Stimulated activated naive CD8-positive, alpha-beta T cell treated with anti-CD3 and anti-CD28 coated beads, Interleukin-15, Interleukin-2, amounts not matched to agents 100 ng/mL and 50 ng/mL, for 24 hours (primary cell): Measurements from ENCODE around the gene PRRT1B.
A peak's percentile ranks its signal among the peaks of the same experiment; 100 is the strongest.
"Not testable (repeated sequence)": the region's sequence is repeated elsewhere in the genome, so short reads cannot be mapped to it uniquely, and the experiment has no call there.

Experiments used
- H3K27ac Mint-ChIP-seq: one replicate; pipeline ENCODE4 v1.8.0; 2021; ENCODE audit warnings: mild to moderate bottlenecking, mixed read lengths
- H3K27me3 Mint-ChIP-seq: one replicate; pipeline ENCODE4 v1.8.0; 2021; ENCODE audit warnings: mixed read lengths
- H3K36me3 Mint-ChIP-seq: one replicate; pipeline ENCODE4 v1.8.0; 2021; ENCODE audit warnings: low read depth, mixed read lengths
- H3K4me1 Mint-ChIP-seq: one replicate; pipeline ENCODE4 v1.8.0; 2021; ENCODE audit warnings: low read depth, mixed read lengths
- H3K4me3 Mint-ChIP-seq: one replicate; pipeline ENCODE4 v1.8.0; 2021; ENCODE audit warnings: mild to moderate bottlenecking, mixed read lengths
- H3K9me3 Mint-ChIP-seq: one replicate; pipeline ENCODE4 v1.8.0; 2021; ENCODE audit warnings: mixed read lengths

PRRT1B gene

GRCh38 chr9:131529597-131530545, 15.5 kb upstream of the PRRT1B start:
- peak overlapping the region; percentile 61 for H3K27ac Mint-ChIP-seq
- H3K36me3 Mint-ChIP-seq: peaks cover 33% of the 10 kb centered on the region
- peaks cover 17% of the 10 kb centered on the region for H3K4me1 Mint-ChIP-seq
- H3K9me3 Mint-ChIP-seq: no peaks in the 10 kb centered on the region
- no peaks in the 10 kb centered on the region for H3K27me3 Mint-ChIP-seq
- H3K4me3 Mint-ChIP-seq: peak overlapping the region; percentile 88

- Mint-ChIP-seq H3K27me3 (no peaks in the 10 kb centered on the region), H3K9me3 (no peaks in the 10 kb centered on the region), H3K4me3 (peak overlapping the region; percentile 88), H3K4me1 (peaks cover 24% of the 10 kb centered on the region), H3K36me3 (peaks cover 28% of the 10 kb centered on the region), H3K27ac (peak overlapping the region; percentile 61)
Observed at GRCh38 chr9:131530546-131530919, 14.8 kb upstream of the PRRT1B start.

GRCh38 chr9:131530920-131531832, 14.1 kb upstream of the PRRT1B start, which contains the start of gene UCK1:
TSS of gene UCK1 (minus strand) at chr9:131531263. CDS start at chr9:131531174, 89 bp downstream.
- peaks cover 22% of the 10 kb centered on the region for H3K36me3 Mint-ChIP-seq
- peak within 1 kb of the TSS; percentile 61 for H3K27ac Mint-ChIP-seq
- no peaks in the 10 kb centered on the region for H3K27me3 Mint-ChIP-seq
- H3K4me1 Mint-ChIP-seq: peaks cover 25% of the 10 kb centered on the region
- H3K4me3 Mint-ChIP-seq: peak within 1 kb of the TSS; percentile 88
- H3K9me3 Mint-ChIP-seq: no peaks in the 10 kb centered on the region

GRCh38 chr9:131534721-131535237, 10.5 kb upstream of the PRRT1B start:
- Mint-ChIP-seq H3K27me3 (no peaks in the 10 kb centered on the region), H3K9me3 (no peaks in the 10 kb centered on the region), H3K4me1 (peaks cover 35% of the 10 kb centered on the region), H3K36me3 (no peaks in the 10 kb centered on the region), H3K27ac (no peak overlapping the region), H3K4me3 (peak overlapping the region; percentile 17)

GRCh38 chr9:131537946-131538345, 7.4 kb upstream of the PRRT1B start:
- Mint-ChIP-seq H3K4me1 (peaks cover 35% of the 10 kb centered on the region), H3K9me3 (peaks cover 4% of the 10 kb centered on the region), H3K4me3 (no peak overlapping the region), H3K36me3 (no peaks in the 10 kb centered on the region), H3K27ac (no peak overlapping the region), H3K27me3 (no peaks in the 10 kb centered on the region)

GRCh38 chr9:131539223-131539923, 6.0 kb upstream of the PRRT1B start:
- no peak overlapping the region for H3K4me3 Mint-ChIP-seq
- peaks cover 9% of the 10 kb centered on the region for H3K36me3 Mint-ChIP-seq
- peaks cover 32% of the 10 kb centered on the region for H3K4me1 Mint-ChIP-seq
- peaks cover 4% of the 10 kb centered on the region for H3K27me3 Mint-ChIP-seq
- no peak overlapping the region for H3K27ac Mint-ChIP-seq
- peaks cover 9% of the 10 kb centered on the region for H3K9me3 Mint-ChIP-seq

GRCh38 chr9:131543141-131543540, 2.2 kb upstream of the PRRT1B start:
- H3K36me3 Mint-ChIP-seq: peaks cover 13% of the 10 kb centered on the region
- H3K4me1 Mint-ChIP-seq: peaks cover 17% of the 10 kb centered on the region
- peaks cover 24% of the 10 kb centered on the region for H3K27me3 Mint-ChIP-seq
- no peak overlapping the region for H3K4me3 Mint-ChIP-seq
- peaks cover 9% of the 10 kb centered on the region for H3K9me3 Mint-ChIP-seq
- no peak overlapping the region for H3K27ac Mint-ChIP-seq

- Mint-ChIP-seq H3K9me3 (peaks cover 9% of the 10 kb centered on the region), H3K4me3 (peak overlapping the region; percentile 32), H3K36me3 (peaks cover 13% of the 10 kb centered on the region), H3K4me1 (peaks cover 4% of the 10 kb centered on the region), H3K27me3 (peaks cover 48% of the 10 kb centered on the region), H3K27ac (no peak overlapping the region)
Observed at GRCh38 chr9:131545786-131546335, 538 bp downstream of the PRRT1B start.

GRCh38 chr9:131546336-131547084, 1.2 kb downstream of the PRRT1B start:
- Mint-ChIP-seq H3K27me3 (peaks cover 52% of the 10 kb centered on the region), H3K36me3 (peaks cover 13% of the 10 kb centered on the region)

GRCh38 chr9:131549186-131549585, 3.9 kb downstream of the PRRT1B start:
- H3K9me3 Mint-ChIP-seq, H3K36me3 Mint-ChIP-seq, H3K4me1 Mint-ChIP-seq, H3K4me3 Mint-ChIP-seq, H3K27ac Mint-ChIP-seq: not testable (repeated sequence)
- peaks cover 68% of the 10 kb centered on the region for H3K27me3 Mint-ChIP-seq

More at GRCh38 chr9:131546336-131547084, 1.2 kb downstream of the PRRT1B start:
- H3K27ac Mint-ChIP-seq: no peak overlapping the region
- peak overlapping the region; percentile 68 for H3K4me3 Mint-ChIP-seq
- H3K4me1 Mint-ChIP-seq: peaks cover 4% of the 10 kb centered on the region
- peaks cover 9% of the 10 kb centered on the region for H3K9me3 Mint-ChIP-seq

- H3K9me3 Mint-ChIP-seq, H3K36me3 Mint-ChIP-seq, H3K4me3 Mint-ChIP-seq, H3K4me1 Mint-ChIP-seq, H3K27ac Mint-ChIP-seq: not testable (repeated sequence)
- H3K27me3 Mint-ChIP-seq: peaks cover 64% of the 10 kb centered on the region
Observed at GRCh38 chr9:131550465-131550864, 5.1 kb downstream of the PRRT1B start.

GRCh38 chr9:131552030-131552429, 6.7 kb downstream of the PRRT1B start:
- no peaks in the 10 kb centered on the region for H3K36me3 Mint-ChIP-seq
- H3K4me1 Mint-ChIP-seq: peaks cover 4% of the 10 kb centered on the region
- H3K9me3 Mint-ChIP-seq: no peaks in the 10 kb centered on the region
- peaks cover 70% of the 10 kb centered on the region for H3K27me3 Mint-ChIP-seq
- H3K27ac Mint-ChIP-seq: no peak overlapping the region
- H3K4me3 Mint-ChIP-seq: no peak overlapping the region

GRCh38 chr9:131554087-131554842, 8.9 kb downstream of the PRRT1B start:
- Mint-ChIP-seq H3K4me1 (no peaks in the 10 kb centered on the region), H3K4me3 (no peak overlapping the region), H3K27ac (no peak overlapping the region), H3K27me3 (peaks cover 49% of the 10 kb centered on the region), H3K36me3 (no peaks in the 10 kb centered on the region), H3K9me3 (no peaks in the 10 kb centered on the region)
